Parathyroid adenoma (tissue), 2 donors: Measurements from ENCODE around the gene LPAR3.

ENCODE experiments used
- H2AFZ ChIP-seq: fragments of 300-600 bp; sonication (generic); one replicate; pipeline ENCODE4 v1.7.0; 2017; ENCODE audit warnings: antibody characterized with exemption, mild to moderate bottlenecking
- H3K27ac ChIP-seq: fragments of 300-600 bp; sonication (generic); one replicate; pipeline ENCODE4 v1.7.0; 2017
- H3K27me3 ChIP-seq: fragments of 300-600 bp; sonication (generic); one replicate; pipeline ENCODE4 v1.7.0; 2017; ENCODE audit warnings: low read length; ENCODE audit not compliant: control insufficient read depth, insufficient read depth
- H3K36me3 ChIP-seq: fragments of 300-600 bp; sonication (generic); one replicate; pipeline ENCODE4 v1.7.0; 2017; ENCODE audit warnings: low read length; ENCODE audit not compliant: control insufficient read depth, insufficient read depth
- H3K4me1 ChIP-seq: fragments of 300-600 bp; sonication (generic); one replicate; pipeline ENCODE4 v1.7.0; 2017; ENCODE audit warnings: control low read depth
- H3K4me2 ChIP-seq: fragments of 300-600 bp; sonication (generic); one replicate; pipeline ENCODE4 v1.7.0; 2017; ENCODE audit warnings: low read length
- H3K4me3 ChIP-seq: fragments of 300-600 bp; sonication (generic); one replicate; pipeline ENCODE4 v1.7.0; 2017; ENCODE audit warnings: low read depth, low read length
- H3K79me2 ChIP-seq: fragments of 300-600 bp; sonication (generic); one replicate; pipeline ENCODE4 v1.7.0; 2017; ENCODE audit warnings: control low read depth
- H3K9ac ChIP-seq: fragments of 300-600 bp; sonication (generic); one replicate; pipeline ENCODE4 v1.7.0; 2017; ENCODE audit warnings: mild to moderate bottlenecking
- H3K9me3 ChIP-seq: fragments of 300-600 bp; sonication (generic); one replicate; pipeline ENCODE4 v1.7.0; 2017; ENCODE audit warnings: low read length; ENCODE audit not compliant: control insufficient read depth
- CTCF ChIP-seq: fragments of 300-600 bp; sonication (generic); IDR thresholded peaks from one replicate; pipeline ENCODE4 v1.7.0; 2017; ENCODE audit warnings: antibody characterized with exemption, mild to moderate bottlenecking
- donor health status: primary hyperparathyroidism.

The LPAR3 gene

GRCh38 chr1:84823511-84823910 is 69.5 kb downstream of the LPAR3 start:
- no peaks in the 10 kb centered on the region for H3K79me2 ChIP-seq
- no peak overlapping the region for H3K9ac ChIP-seq
- H2AFZ ChIP-seq: no peak overlapping the region
- no peaks in the 10 kb centered on the region for H3K27me3 ChIP-seq
- H3K4me1 ChIP-seq: no peaks in the 10 kb centered on the region
- H3K9me3 ChIP-seq: no peaks in the 10 kb centered on the region
- H3K36me3 ChIP-seq: no peaks in the 10 kb centered on the region
- no peak overlapping the region for H3K4me3 ChIP-seq
- TF ChIP-seq CTCF: no peak
- no peak overlapping the region for H3K4me2 ChIP-seq
- H3K27ac ChIP-seq: no peak overlapping the region

- Histone ChIP-seq H3K4me1 (no peaks in the 10 kb centered on the region), H2AFZ (no peak overlapping the region), H3K9me3 (no peaks in the 10 kb centered on the region), H3K36me3 (no peaks in the 10 kb centered on the region), H3K9ac (no peak overlapping the region), H3K27me3 (no peaks in the 10 kb centered on the region), H3K27ac (no peak overlapping the region), H3K4me3 (no peak overlapping the region), H3K4me2 (no peak overlapping the region), H3K79me2 (no peaks in the 10 kb centered on the region)
- no peak for TF ChIP-seq CTCF
Measured at GRCh38 chr1:84810343-84810742, 82.7 kb downstream of the LPAR3 start.

GRCh38 chr1:84809023-84809422 is 84.0 kb downstream of the LPAR3 start:
- Histone ChIP-seq H2AFZ (no peak overlapping the region), H3K4me2 (no peak overlapping the region), H3K9ac (no peak overlapping the region), H3K9me3 (no peaks in the 10 kb centered on the region), H3K4me3 (no peak overlapping the region), H3K27me3 (no peaks in the 10 kb centered on the region), H3K4me1 (no peaks in the 10 kb centered on the region), H3K36me3 (no peaks in the 10 kb centered on the region), H3K79me2 (no peaks in the 10 kb centered on the region), H3K27ac (no peak overlapping the region)
- TF ChIP-seq CTCF: no peak

GRCh38 chr1:84803604-84804003 is 89.4 kb downstream of the LPAR3 start:
- no peak overlapping the region for H2AFZ ChIP-seq
- H3K9ac ChIP-seq: no peak overlapping the region
- H3K27ac ChIP-seq: no peak overlapping the region
- no peaks in the 10 kb centered on the region for H3K79me2 ChIP-seq
- H3K4me2 ChIP-seq: no peak overlapping the region
- H3K36me3 ChIP-seq: no peaks in the 10 kb centered on the region
- no peaks in the 10 kb centered on the region for H3K9me3 ChIP-seq
- no peak overlapping the region for H3K4me3 ChIP-seq
- no peaks in the 10 kb centered on the region for H3K4me1 ChIP-seq
- TF ChIP-seq CTCF: no peak
- no peaks in the 10 kb centered on the region for H3K27me3 ChIP-seq

GRCh38 chr1:84802567-84803232 is 90.3 kb downstream of the LPAR3 start:
- Histone ChIP-seq H3K27ac (no peak overlapping the region), H3K9ac (no peak overlapping the region), H3K4me2 (no peak overlapping the region), H3K27me3 (no peaks in the 10 kb centered on the region), H2AFZ (no peak overlapping the region), H3K4me1 (no peaks in the 10 kb centered on the region), H3K36me3 (no peaks in the 10 kb centered on the region), H3K9me3 (no peaks in the 10 kb centered on the region), H3K79me2 (no peaks in the 10 kb centered on the region), H3K4me3 (no peak overlapping the region)
- no peak for TF ChIP-seq CTCF
